Inflammatory macrophage treated with lipopolysaccharide for 4 hours (primary cell): ENCODE results near the gene GREB1.

Experiments used
- DNase-seq: peaks from one replicate; pipeline ENCODE4 v3.0.0-alpha.2; 2020

Gene GREB1

DNA sequence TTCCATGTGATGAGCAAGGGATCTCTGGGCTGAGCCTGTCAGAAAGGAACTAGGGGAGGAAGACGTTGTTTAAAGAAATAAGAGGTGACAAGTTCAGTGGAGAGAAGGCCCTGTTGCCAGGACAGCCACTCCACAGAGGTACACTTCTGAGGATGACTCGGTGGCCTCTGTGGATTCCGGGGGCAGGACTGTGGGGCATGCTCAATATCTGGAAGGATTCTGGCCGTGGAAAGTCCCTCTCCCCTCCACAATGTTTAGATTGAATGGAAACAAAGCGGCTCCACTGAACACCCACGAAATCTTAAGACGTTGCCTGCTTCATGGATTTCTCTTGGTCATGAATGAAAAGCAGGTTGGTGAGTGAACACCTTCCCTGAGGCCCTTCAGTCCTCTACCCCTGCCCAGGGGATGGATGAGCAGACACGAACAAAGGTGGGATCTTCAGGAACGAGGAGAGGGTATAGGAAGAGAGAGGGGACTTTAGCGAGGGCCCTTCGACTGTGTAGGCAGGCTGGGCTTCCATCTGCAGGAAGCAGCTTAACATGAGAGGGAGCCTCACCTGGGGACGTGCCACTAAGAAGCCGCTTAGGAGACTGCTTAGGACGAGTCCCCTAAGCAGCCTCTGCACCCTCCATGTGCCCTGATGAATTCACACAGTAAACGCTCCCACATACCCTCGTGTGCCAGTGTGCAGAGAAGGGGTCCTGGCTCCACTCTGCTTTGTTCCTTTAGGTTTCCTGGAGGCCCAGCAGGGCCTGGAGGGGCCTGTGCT, 134.2 kb downstream of the GREB1 start:
- DNase-seq = no peak

GRCh38 chr2:11669454-11670291, 135.8 kb downstream of the GREB1 start, which contains the start of gene NTSR2:
NTSR2 (minus strand) TSS chr2:11670195; CDS start chr2:11670129, 66 bp downstream.
- peak; percentile 33 for DNase-seq

- DNase-seq = no peak
Observed at GRCh38 chr2:11672407-11672806, 138.6 kb downstream of the GREB1 start.

GRCh38 chr2:11674983-11675382, 141.1 kb downstream of the GREB1 start:
- DNase-seq = no peak

GRCh38 chr2:11675423-11676112, 141.7 kb downstream of the GREB1 start:
- DNase-seq = no peak

- no peak for DNase-seq
Observed at GRCh38 chr2:11676640-11677039, 142.8 kb downstream of the GREB1 start.

GRCh38 chr2:11677136-11678055, 143.6 kb downstream of the GREB1 start:
- no peak for DNase-seq

- DNase-seq = no peak
Observed at GRCh38 chr2:11678306-11678960, 144.6 kb downstream of the GREB1 start.

GRCh38 chr2:11679016-11679415, 145.2 kb downstream of the GREB1 start:
- DNase-seq = no peak

DNA sequence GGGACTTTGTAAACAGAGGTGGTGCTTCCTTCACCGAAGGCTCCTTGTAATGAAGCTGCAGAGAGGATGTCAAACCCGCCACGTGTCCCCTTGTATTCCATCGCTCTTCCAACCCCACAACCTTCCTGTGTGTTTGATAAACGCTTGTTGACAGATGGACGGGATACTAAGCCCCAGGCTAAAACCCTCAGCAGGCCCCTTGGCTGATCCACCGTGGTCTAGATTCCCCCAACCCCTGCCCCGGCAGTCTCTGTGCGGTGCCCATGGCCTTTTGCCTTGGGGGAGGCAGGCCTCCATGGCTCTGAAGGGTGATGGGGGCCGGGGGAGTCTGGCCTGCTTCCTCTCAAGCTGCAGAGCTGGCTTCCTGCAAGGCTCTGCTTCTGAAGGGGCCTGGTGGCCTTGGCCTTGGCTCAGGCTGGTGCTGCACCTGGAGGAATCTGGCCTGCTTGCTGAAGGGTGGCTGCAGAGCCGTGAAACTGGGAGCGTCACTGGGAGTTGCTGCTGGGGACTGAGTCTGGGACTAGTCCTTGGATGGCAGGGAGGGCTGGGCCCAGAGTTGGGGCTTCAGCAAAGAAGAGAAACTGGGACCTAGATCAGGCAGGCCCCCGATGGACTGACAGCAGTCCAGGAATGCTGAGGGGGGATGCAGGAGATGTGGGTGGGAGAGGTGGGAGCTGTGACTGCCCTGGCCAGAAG, 145.8 kb downstream of the GREB1 start:
- no peak for DNase-seq

DNA sequence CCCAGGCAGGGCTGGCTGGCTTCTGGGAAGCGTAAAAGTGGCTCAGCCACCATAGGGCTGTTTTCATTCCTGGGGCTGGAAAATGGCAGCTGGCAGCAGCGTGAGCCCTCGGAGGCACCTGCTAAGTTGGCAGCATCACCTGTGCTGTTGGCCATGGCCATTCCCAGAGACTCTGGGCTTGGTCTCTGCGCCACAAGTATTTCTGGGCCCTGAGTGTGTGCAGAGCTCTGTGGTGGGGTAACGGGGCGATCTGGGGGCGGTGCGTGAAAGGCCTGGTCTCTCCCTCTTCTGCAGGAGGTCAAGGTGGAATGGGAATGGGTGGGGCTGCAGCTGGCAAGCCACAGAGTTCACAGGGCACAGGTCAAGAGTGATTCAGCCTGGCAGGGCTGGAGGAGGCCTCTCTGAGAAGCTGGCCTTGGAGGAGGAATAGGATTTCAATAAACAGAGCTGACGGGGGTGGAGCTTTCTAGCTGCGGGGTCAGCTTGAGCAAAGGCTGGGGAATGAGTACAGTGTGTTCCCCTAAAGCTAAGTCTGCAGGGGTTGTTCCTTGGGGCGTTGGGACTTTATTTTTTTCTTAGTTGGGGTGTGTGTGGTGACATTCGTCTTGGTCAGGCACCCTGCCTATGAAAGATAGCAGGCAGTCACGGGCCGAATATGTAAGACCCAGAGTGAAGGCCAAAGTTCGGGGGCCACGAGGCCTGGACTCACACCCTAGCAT, 146.5 kb downstream of the GREB1 start:
- DNase-seq = no peak

DNA sequence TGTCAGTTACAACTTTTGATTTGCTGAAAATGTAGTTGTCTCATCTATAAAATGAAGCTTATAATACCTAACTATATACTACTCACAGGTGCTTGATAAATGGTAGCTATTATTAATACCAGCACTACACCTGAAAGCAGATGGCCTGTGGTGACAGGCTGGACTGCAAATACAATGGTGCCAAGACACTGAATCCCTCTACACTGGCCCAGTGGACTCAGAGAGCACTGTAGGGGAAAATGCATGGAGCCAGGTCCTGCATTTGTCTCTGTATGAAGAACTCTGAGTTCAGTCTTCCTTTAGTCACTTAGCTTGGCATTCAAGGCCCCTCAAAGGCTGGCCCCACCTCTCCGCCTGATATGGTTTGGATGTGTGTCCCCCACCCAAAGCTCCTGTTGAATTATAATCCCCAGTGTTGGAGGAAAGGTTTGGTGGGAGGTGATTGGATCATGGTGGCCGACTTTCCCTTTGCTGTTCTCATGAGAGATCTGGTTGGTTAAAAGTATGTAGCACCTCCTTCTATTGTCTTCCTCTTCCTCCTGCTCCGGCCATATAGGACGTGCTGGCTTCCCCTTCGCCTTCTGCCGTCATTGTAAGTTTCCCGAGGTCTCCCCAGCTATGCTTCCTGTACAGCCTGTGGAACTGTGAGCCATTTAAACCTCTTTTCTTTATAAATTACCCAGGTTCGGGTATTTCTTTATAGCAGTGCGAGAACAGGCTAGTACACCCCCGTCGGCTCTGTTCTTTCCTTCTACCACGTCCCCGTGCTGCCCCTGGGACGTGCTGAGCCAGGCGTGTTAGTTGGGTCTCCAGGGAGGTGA, 147.3 kb downstream of the GREB1 start:
- DNase-seq = no peak

GRCh38 chr2:11681722-11682589, 148.1 kb downstream of the GREB1 start:
- no peak for DNase-seq

DNA sequence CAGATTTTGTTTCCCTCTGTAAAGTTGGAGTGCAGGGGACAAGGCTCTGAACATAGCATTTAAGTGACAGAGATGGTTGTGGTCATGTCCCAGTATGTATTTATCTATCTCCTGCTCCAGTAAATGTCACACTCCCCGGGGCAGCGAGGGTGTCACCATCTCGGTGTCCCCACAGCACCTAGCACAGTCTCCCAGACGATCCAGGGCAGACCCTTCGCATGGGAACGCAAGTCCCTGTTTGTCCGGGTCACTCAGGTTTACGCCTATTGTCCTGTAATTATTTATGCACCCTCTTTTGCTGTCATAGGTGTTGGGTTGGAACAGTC, 148.7 kb downstream of the GREB1 start:
- DNase-seq = no peak

GRCh38 chr2:11683476-11683875, 149.6 kb downstream of the GREB1 start:
- no peak for DNase-seq

- DNase-seq = no peak
Observed at GRCh38 chr2:11683966-11684365, 150.1 kb downstream of the GREB1 start.

DNA sequence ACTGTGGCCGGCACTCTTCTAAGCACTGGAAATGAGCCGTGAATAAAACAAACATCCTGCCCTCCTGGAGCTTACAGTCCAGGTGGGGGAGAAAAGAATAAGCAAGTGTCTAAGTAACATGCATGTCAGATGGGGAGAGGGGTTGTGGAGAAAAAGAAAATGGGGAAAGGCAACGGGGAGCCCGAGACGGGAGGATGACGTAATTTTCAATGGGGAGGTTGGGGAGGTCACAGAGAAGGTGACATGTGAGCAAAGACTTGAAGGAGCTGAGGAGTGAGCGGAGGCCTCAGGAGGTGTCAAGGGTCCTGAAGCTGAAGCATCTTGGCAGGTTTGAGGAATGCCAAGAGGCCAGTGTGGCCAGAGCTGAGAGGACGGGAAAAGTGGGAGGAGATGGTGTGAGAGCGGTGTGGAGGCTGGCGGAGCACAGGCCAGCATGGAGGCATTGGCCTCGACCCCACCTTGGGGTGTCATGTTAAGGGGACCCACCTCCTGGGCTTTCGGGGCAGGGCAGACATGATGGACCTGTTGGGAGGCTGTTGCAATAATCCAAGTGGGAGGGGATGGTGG, 151.1 kb downstream of the GREB1 start:
- no peak for DNase-seq

DNA sequence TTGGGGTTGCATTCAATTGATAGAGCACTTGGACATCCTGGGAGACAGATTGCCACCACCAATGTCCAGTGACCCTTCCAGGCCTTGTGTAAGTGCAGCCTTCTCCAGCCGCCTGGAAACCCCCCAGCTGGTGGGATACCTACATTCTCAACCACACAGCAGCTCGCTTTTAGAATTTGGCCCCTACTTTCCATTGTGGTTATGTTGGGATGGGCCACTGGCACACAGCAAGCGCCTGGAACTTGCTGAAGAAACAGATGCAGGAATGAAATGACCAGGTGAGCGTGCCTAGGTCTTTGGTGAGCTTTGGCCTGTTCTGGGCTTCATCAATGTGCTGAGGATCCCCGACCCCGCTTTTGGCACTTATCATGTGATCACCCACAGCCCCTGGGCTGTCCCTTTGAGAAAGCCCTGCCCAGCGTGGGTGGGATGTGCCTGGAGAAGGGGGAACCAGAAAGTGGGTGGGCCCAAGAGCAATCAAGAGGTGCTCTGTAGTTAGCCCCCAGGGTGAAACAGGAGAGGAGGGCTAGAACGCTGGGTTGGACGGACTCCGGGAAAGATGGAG, 152.1 kb downstream of the GREB1 start:
- DNase-seq = no peak
